IMR-90 (cell line): ENCODE measurements around the gene TMPRSS6. TPM values are rescaled to one million over a fixed set of nuclear protein-coding genes. Genes with fewer than 3 reads are reported as not detected.

Experiments
- ATAC-seq: fragments of 200-7000 bp; cut with Tn5 transposase; 2 replicates; pipeline ENCODE4 v1.9.1; 2020; ENCODE audit warnings: low read depth, mild to moderate bottlenecking, moderate library complexity
- BruUV-seq: library from RNA; stranded (reverse); fragments of 400-500 nt; replicated peaks from 2 replicates; lab custom pipeline; 2021; lab: Mats Ljungman, UMichigan
- CTCF ChIA-PET: fragments of 300-600 bp; formaldehyde crosslinking; extraction: SDS; loops from one replicate; lab custom pipeline; 2021; ENCODE audit warnings: antibody characterized with exemption; lab: Yijun Ruan, JAX
- POLR2A ChIA-PET: fragments of 300-600 bp; sonication (Branson Sonifier 250); formaldehyde crosslinking; loops from one replicate; lab custom pipeline; 2022; ENCODE audit warnings: antibody characterized with exemption; ENCODE audit not compliant: unreplicated experiment; lab: Charles Lee
- DNase-seq: peaks from one replicate; pipeline ENCODE4 v3.0.0; 2013
- H2AFZ ChIP-seq: replicated peaks from 2 replicates; pipeline ENCODE3; 2013; ENCODE audit warnings: low read length, mild to moderate bottlenecking; ENCODE audit not compliant: poor library complexity
- H2AK5ac ChIP-seq: 2 replicates; pipeline ENCODE4 v1.6.1; 2013; ENCODE audit warnings: low read depth, low read length, inconsistent platforms
- H2AK9ac ChIP-seq: replicated peaks from 2 replicates; pipeline ENCODE3; 2013; ENCODE audit warnings: mild to moderate bottlenecking, low read depth, low read length, moderate library complexity; ENCODE audit not compliant: poor library complexity
- H2BK120ac ChIP-seq: 2 replicates; pipeline ENCODE4 v1.6.1; 2013; ENCODE audit warnings: low read depth, low read length, inconsistent platforms
- H2BK15ac ChIP-seq: 3 replicates; pipeline ENCODE4 v1.6.1; 2013; ENCODE audit warnings: low read depth, low read length, inconsistent platforms
- H2BK20ac ChIP-seq: 2 replicates; pipeline ENCODE4 v1.6.1; 2013; ENCODE audit warnings: low read depth, mild to moderate bottlenecking, inconsistent platforms, low read length, moderate library complexity
- H2BK5ac ChIP-seq: 2 replicates; pipeline ENCODE4 v1.6.1; 2013; ENCODE audit warnings: mild to moderate bottlenecking, low read depth, low read length, inconsistent platforms; ENCODE audit not compliant: poor library complexity, severe bottlenecking
- H3K14ac ChIP-seq: replicated peaks from 2 replicates; pipeline ENCODE4 v1.6.1; 2013; ENCODE audit warnings: low read depth, low read length, inconsistent platforms
- H3K18ac ChIP-seq: 2 replicates; pipeline ENCODE4 v1.6.1; 2013; ENCODE audit warnings: low read depth, low read length, control low read depth
- H3K23ac ChIP-seq: 2 replicates; pipeline ENCODE4 v1.6.1; 2013; ENCODE audit warnings: low read depth, low read length, inconsistent platforms
- H3K27ac ChIP-seq: 2 replicates; pipeline ENCODE4 v1.5.1; 2013; ENCODE audit warnings: mild to moderate bottlenecking, control low read depth, low read length; ENCODE audit not compliant: insufficient read depth
- H3K27me3 ChIP-seq: 2 replicates; pipeline ENCODE4 v1.6.1; 2013; ENCODE audit warnings: low read length; ENCODE audit not compliant: control insufficient read depth, insufficient read depth
- H3K36me3 ChIP-seq: 2 replicates; pipeline ENCODE4 v1.6.1; 2013; ENCODE audit warnings: low read length, mixed read lengths; ENCODE audit not compliant: control insufficient read depth, insufficient read depth
- H3K4ac ChIP-seq: 2 replicates; pipeline ENCODE4 v1.6.1; 2013; ENCODE audit warnings: low read depth, low read length, inconsistent platforms
- H3K4me1 ChIP-seq: 2 replicates; pipeline ENCODE4 v1.6.1; 2013; ENCODE audit warnings: low read length, mixed read lengths; ENCODE audit not compliant: control insufficient read depth, insufficient read depth
- H3K4me2 ChIP-seq: 2 replicates; pipeline ENCODE4 v1.6.1; 2013; ENCODE audit warnings: low read depth, mild to moderate bottlenecking, control low read depth, low read length, moderate library complexity
- H3K4me3 ChIP-seq: 2 replicates; pipeline ENCODE4 v1.5.1; 2013; ENCODE audit warnings: low read depth, mild to moderate bottlenecking, control low read depth, low read length, moderate library complexity; ENCODE audit not compliant: insufficient read depth
- H3K56ac ChIP-seq: 2 replicates; pipeline ENCODE4 v1.6.1; 2013; ENCODE audit warnings: low read length, inconsistent platforms; ENCODE audit not compliant: insufficient read depth; ENCODE audit errors: extremely low read depth
- H3K79me1 ChIP-seq, 2 experiments: 2 replicates each; pipeline ENCODE4 v1.6.1; 2013; ENCODE audit warnings: low read length in 2 of 2, inconsistent platforms in 1 of 2, low read depth in 1 of 2
- H3K9ac ChIP-seq: 2 replicates; pipeline ENCODE4 v1.6.1; 2013; ENCODE audit warnings: low read depth, low read length, control low read depth
- H3K9me1 ChIP-seq: 2 replicates; pipeline ENCODE4 v1.6.1; 2013; ENCODE audit warnings: low read length, inconsistent platforms; ENCODE audit not compliant: insufficient read depth
- H3K9me3 ChIP-seq: 2 replicates; pipeline ENCODE4 v1.6.1; 2013; ENCODE audit warnings: low read length; ENCODE audit not compliant: control insufficient read depth, insufficient read depth
- H4K20me1 ChIP-seq: 2 replicates; pipeline ENCODE4 v1.6.1; 2013; ENCODE audit warnings: low read length, inconsistent platforms; ENCODE audit not compliant: insufficient read depth
- H4K5ac ChIP-seq: 2 replicates; pipeline ENCODE4 v1.6.1; 2013; ENCODE audit warnings: mild to moderate bottlenecking, low read depth, low read length, control low read depth
- H4K8ac ChIP-seq, 2 experiments: 2 replicates each; pipeline ENCODE4 v1.6.1; 2013; ENCODE audit warnings: low read depth in 2 of 2, low read length in 2 of 2, control low read depth in 1 of 2, inconsistent platforms in 1 of 2
- H4K91ac ChIP-seq: 2 replicates; pipeline ENCODE4 v1.6.1; 2013; ENCODE audit warnings: low read depth, low read length, inconsistent platforms; ENCODE audit not compliant: insufficient read depth
- BHLHE40 ChIP-seq: fragments of 150-350 bp; IDR thresholded peaks from 2 replicates; pipeline ENCODE4 v1.6.1; 2016; ENCODE audit warnings: mild to moderate bottlenecking, low read depth, low read length
- CEBPB ChIP-seq: IDR thresholded peaks from 2 replicates; pipeline ENCODE4 v1.6.1; 2012; ENCODE audit warnings: low read depth, low read length, improper control_type of control experiment
- RCOR1 ChIP-seq: IDR thresholded peaks from 2 replicates; pipeline ENCODE4 v1.6.1; 2012; ENCODE audit warnings: mild to moderate bottlenecking, low read length, improper control_type of control experiment; ENCODE audit not compliant: insufficient replicate concordance
- SMC3 ChIP-seq: fragments of 150-350 bp; IDR thresholded peaks from 2 replicates; pipeline ENCODE4 v1.6.1; 2016; ENCODE audit warnings: low read depth, mild to moderate bottlenecking, antibody characterized with exemption, low read length, moderate library complexity
- USF2 ChIP-seq: fragments of 150-350 bp; IDR thresholded peaks from 2 replicates; pipeline ENCODE4 v1.6.1; 2017; ENCODE audit warnings: mild to moderate bottlenecking, antibody characterized with exemption, low read length, low read depth
- WGBS, 2 experiments: methylation state at CpG; one replicate each; pipeline versions ENCODE4 v1.1.5 to v1.1.7; 2013; ENCODE audit warnings: missing lambda C conversion rate in 2 of 2; ENCODE audit not compliant: insufficient read length in 1 of 2; ENCODE audit errors: extremely low coverage in 2 of 2; 5-methylcytosine and 5-hydroxymethylcytosine counted together
- dilution Hi-C: fragments of 300-500 bp; cut with HindIII; formaldehyde crosslinking; loops from one replicate; pipeline ENCODE4 v1.14.3; 2018; ENCODE audit warnings: low sequenced_read_pairs; ENCODE audit not compliant: unreplicated experiment
- in situ Hi-C: fragments of 300-500 bp; cut with MboI; formaldehyde crosslinking; loops from 3 replicates; pipeline ENCODE4 v1.14.3; 2019; ENCODE audit warnings: low sequenced_read_pairs, inconsistent platforms, mixed read lengths
- intact Hi-C: fragments of 100-400 bp; cut with micrococcal nuclease; formaldehyde crosslinking; loops from 2 replicates; pipeline ENCODE4 v1.10.0; 2022
- polyA plus RNA-seq, 3 experiments: library from polyadenylated mRNA; depleted of rRNA; stranded (reverse); fragments of >200 nt; gene quantifications; 2 replicates each; pipeline ENCODE4 v1.2.3, GENCODE V29; 2012; ENCODE audit warnings: low replicate concordance in 1 of 3
- total RNA-seq: library from RNA; depleted of rRNA; stranded (reverse); fragments of >200 nt; gene quantifications from 2 replicates; pipeline ENCODE4 v1.2.3, GENCODE V29; 2012

TMPRSS6 gene
- total and polyA plus RNA-seq, 2 of the 4 experiments (the other 2 are of a cell fraction): not detected

GRCh38 chr22:37084385-37084784 is 25.1 kb downstream of the TMPRSS6 start:
- no peak overlapping the region for H3K23ac ChIP-seq
- no peak overlapping the region for H2AK5ac ChIP-seq
- BruUV-seq: no TSS peak
- no peak overlapping the region for H2BK5ac ChIP-seq
- ATAC-seq (no peak), DNase-seq (no peak)
- no peaks in the 10 kb centered on the region for H3K4me1 ChIP-seq
- H2AK9ac ChIP-seq: no peak overlapping the region
- H2AFZ ChIP-seq: no peak overlapping the region
- no peak overlapping the region for H3K18ac ChIP-seq
- intact Hi-C loops: no loop called here
- TF ChIP-seq CEBPB (no peak), BHLHE40 (no peak), SMC3 (no peak), RCOR1 (no peak), USF2 (no peak)
- no peak overlapping the region for H3K27ac ChIP-seq
- no peak overlapping the region for H3K4me3 ChIP-seq
- no peaks in the 10 kb centered on the region for H3K9me1 ChIP-seq
- 68% methylated on average over 3 of the region's 10 CpGs; no CpG with 5 or more reads in 1 of the 2 experiments for WGBS, 2 experiments
- H2BK20ac ChIP-seq: no peak overlapping the region
- no peaks in the 10 kb centered on the region for H3K79me1 ChIP-seq
- no peaks in the 10 kb centered on the region for H4K20me1 ChIP-seq
- H2BK15ac ChIP-seq: no peak overlapping the region
- H3K14ac ChIP-seq: no peak overlapping the region
- no peak overlapping the region for H4K8ac ChIP-seq
- no peak overlapping the region for H3K4ac ChIP-seq
- no peak overlapping the region for H4K91ac ChIP-seq
- H3K27me3 ChIP-seq: peaks cover 39% of the 10 kb centered on the region
- ChIA-PET CTCF (no interaction called here), POLR2A (no interaction called here)
- dilution Hi-C loops: no loop called here
- H4K5ac ChIP-seq: no peak overlapping the region
- no peak overlapping the region for H3K56ac ChIP-seq
- no peaks in the 10 kb centered on the region for H3K36me3 ChIP-seq
- in situ Hi-C loops: no loop called here
- no peak overlapping the region for H3K9ac ChIP-seq
- no peaks in the 10 kb centered on the region for H3K9me3 ChIP-seq
- H3K4me2 ChIP-seq: no peak overlapping the region
- H2BK120ac ChIP-seq: no peak overlapping the region
